Stomach (tissue), 4 donors: Measurements from ENCODE around the gene NTF3.

Experiments
- CTCF ChIP-seq, 7 experiments: fragments of 450-650 bp in 4 of 7; fragments of 200-600 bp in 3 of 7; sonication (generic) in 3 of 7; IDR thresholded peaks; one replicate each; pipeline ENCODE4 v1.5.1; 2016 to 2019; ENCODE audit warnings: antibody characterized with exemption in 7 of 7, control low read depth in 2 of 7, mild to moderate bottlenecking in 1 of 7
- EP300 ChIP-seq: sonication (generic); formaldehyde crosslinking; IDR thresholded peaks from one replicate; pipeline ENCODE4 v1.6.1; 2017; ENCODE audit warnings: antibody characterized with exemption
- POLR2A ChIP-seq, 4 donors: fragments of 450-650 bp; IDR thresholded peaks; one replicate each; pipeline ENCODE4 v1.6.1; 2016; ENCODE audit warnings: antibody characterized with exemption in 4 of 4, control low read depth in 2 of 4, mild to moderate bottlenecking in 1 of 4, moderate library complexity in 1 of 4
- POLR2AphosphoS5 ChIP-seq, 3 donors: sonication (generic); formaldehyde crosslinking; IDR thresholded peaks; one replicate each; pipeline ENCODE4 v1.6.1; 2016; ENCODE audit warnings: antibody characterized with exemption in 3 of 3

GRCh38 chr12:5470703-5471102, 38.8 kb downstream of the NTF3 start:
- TF ChIP-seq CTCF (IDR thresholded peaks at IDR 0.05) (no peak), EP300 (no peak), POLR2A (IDR thresholded peaks at IDR 0.05) (no peak), POLR2AphosphoS5 (IDR thresholded peaks at IDR 0.05) (no peak)
